Stimulated activated CD8-positive, alpha-beta memory T cell treated with anti-CD3 and anti-CD28 coated beads, Interleukin-4, amount 100 ng/mL, for 24 hours (primary cell): ENCODE data around the gene TSPAN13.
"Not testable (repeated sequence)": the region's sequence is repeated elsewhere in the genome, so short reads cannot be mapped to it uniquely, and the experiment has no call there.

Source experiments
- DNase-seq: peaks from one replicate; pipeline ENCODE4 v3.0.0-alpha.2; 2020; ENCODE audit warnings: low read depth

TSPAN13 gene

GRCh38 chr7:16741676-16742075 lies 11.9 kb upstream of the TSPAN13 start:
- DNase-seq, result no peak

- no peak for DNase-seq
These were observed 11.0 kb upstream of the TSPAN13 start for GRCh38 chr7:16742547-16742946.

GRCh38 chr7:16743236-16743635 lies 10.3 kb upstream of the TSPAN13 start:
- no peak for DNase-seq

GRCh38 chr7:16744518-16745250 lies 8.9 kb upstream of the TSPAN13 start:
- DNase-seq, result no peak

GRCh38 chr7:16745645-16746044 lies 7.9 kb upstream of the TSPAN13 start:
- no peak for DNase-seq

- no peak for DNase-seq
These were observed 6.5 kb upstream of the TSPAN13 start for GRCh38 chr7:16747102-16747501.

GRCh38 chr7:16753932-16754855 lies 639 bp downstream of the TSPAN13 start:
- DNase-seq, result no peak

- DNase-seq, result no peak
These were observed 1.3 kb downstream of the TSPAN13 start for GRCh38 chr7:16754856-16755317.

- DNase-seq, result no peak
These were observed 1.8 kb downstream of the TSPAN13 start for GRCh38 chr7:16755397-16755796.

- no peak for DNase-seq
These were observed 4.5 kb downstream of the TSPAN13 start for GRCh38 chr7:16758036-16758435.

GRCh38 chr7:16758631-16759611 lies 5.4 kb downstream of the TSPAN13 start:
- DNase-seq, result no peak

- DNase-seq, result no peak
These were observed 6.3 kb downstream of the TSPAN13 start for GRCh38 chr7:16759840-16760239.

GRCh38 chr7:16762177-16762576 lies 8.6 kb downstream of the TSPAN13 start:
- no peak for DNase-seq

- DNase-seq, result no peak
These were observed 11.4 kb downstream of the TSPAN13 start for GRCh38 chr7:16764942-16765341.

GRCh38 chr7:16765436-16765859 lies 11.9 kb downstream of the TSPAN13 start:
- DNase-seq, result no peak

GRCh38 chr7:16769994-16770393 lies 16.4 kb downstream of the TSPAN13 start:
- not testable (repeated sequence) for DNase-seq

GRCh38 chr7:16770657-16771329 lies 17.2 kb downstream of the TSPAN13 start:
- DNase-seq, result no peak

GRCh38 chr7:16773326-16773725 lies 19.8 kb downstream of the TSPAN13 start:
- DNase-seq, result no peak

GRCh38 chr7:16773884-16774283 lies 20.3 kb downstream of the TSPAN13 start:
- no peak for DNase-seq

- DNase-seq, result no peak
These were observed 20.7 kb downstream of the TSPAN13 start for GRCh38 chr7:16774294-16774693.

- no peak for DNase-seq
These were observed 21.4 kb downstream of the TSPAN13 start for GRCh38 chr7:16774986-16775385.
